Loucy (cell line): ENCODE results near the gene CPNE9.

ENCODE experiments used
- H2AFZ ChIP-seq: fragments of 200-600 bp; sonication (generic); 2 replicates; pipeline ENCODE4 v1.6.0; 2016; ENCODE audit warnings: antibody characterized with exemption, mild to moderate bottlenecking, low read length, moderate library complexity
- H3F3A ChIP-seq: fragments of 200-600 bp; 2 replicates; pipeline ENCODE4 v1.6.0; 2016; ENCODE audit warnings: antibody characterized with exemption, low read depth, mild to moderate bottlenecking
- H3K27me3 ChIP-seq: fragments of 200-600 bp; sonication (generic); 2 replicates; pipeline ENCODE4 v1.6.1; 2014; ENCODE audit warnings: low read length, mild to moderate bottlenecking; ENCODE audit not compliant: insufficient read depth, poor library complexity, severe bottlenecking
- H3K36me3 ChIP-seq: fragments of 200-600 bp; sonication (generic); 2 replicates; pipeline ENCODE4 v1.6.1; 2016; ENCODE audit warnings: low read length; ENCODE audit not compliant: insufficient read depth
- H3K4me1 ChIP-seq: fragments of 200-600 bp; sonication (generic); 2 replicates; pipeline ENCODE4 v1.5.1; 2014; ENCODE audit warnings: low read length, mild to moderate bottlenecking; ENCODE audit not compliant: insufficient read depth, poor library complexity, severe bottlenecking
- H3K4me2 ChIP-seq: fragments of 200-600 bp; sonication (generic); 2 replicates; pipeline ENCODE4 v1.6.0; 2014; ENCODE audit warnings: antibody characterized with exemption, low read length, low read depth, mild to moderate bottlenecking; ENCODE audit not compliant: poor library complexity, severe bottlenecking
- H3K4me3 ChIP-seq: fragments of 200-600 bp; sonication (generic); 2 replicates; pipeline ENCODE4 v1.5.1; 2014; ENCODE audit warnings: low read length, mild to moderate bottlenecking, mixed read lengths; ENCODE audit not compliant: poor library complexity, severe bottlenecking
- H3K79me2 ChIP-seq: fragments of 200-600 bp; sonication (generic); 2 replicates; pipeline ENCODE4 v1.6.1; 2014; ENCODE audit warnings: low read length; ENCODE audit not compliant: insufficient read depth
- H3K9ac ChIP-seq: fragments of 200-600 bp; sonication (generic); 2 replicates; pipeline ENCODE4 v1.6.0; 2014; ENCODE audit warnings: mild to moderate bottlenecking, low read depth, low read length, moderate library complexity; ENCODE audit not compliant: poor library complexity, severe bottlenecking
- H3K9me2 ChIP-seq: fragments of 200-600 bp; sonication (generic); replicated peaks from 2 replicates; pipeline ENCODE4 v1.6.1; 2016; ENCODE audit warnings: low read depth, low read length, mixed read lengths
- H3K9me3 ChIP-seq: fragments of 200-600 bp; sonication (generic); 2 replicates; pipeline ENCODE4 v1.6.1; 2014; ENCODE audit warnings: mild to moderate bottlenecking, antibody characterized with exemption, low read length, low read depth; ENCODE audit not compliant: insufficient read depth
- H4K20me1 ChIP-seq: fragments of 200-600 bp; sonication (generic); 2 replicates; pipeline ENCODE4 v1.6.0; 2014; ENCODE audit warnings: antibody characterized with exemption, low read length, mild to moderate bottlenecking; ENCODE audit not compliant: insufficient read depth, poor library complexity, severe bottlenecking
- EZH2phosphoT487 ChIP-seq: fragments of 200-600 bp; IDR thresholded peaks from 2 replicates; pipeline ENCODE4 v1.6.1; 2018; ENCODE audit warnings: antibody characterized with exemption, mild to moderate bottlenecking, moderate library complexity, borderline replicate concordance
- TF ChIP-seq, protein P1 (sequence below): fragments of 200-600 bp; sonication (generic); conservative IDR thresholded peaks from 2 replicates; pipeline ENCODE4 v1.5.1; 2014; ENCODE audit warnings: mild to moderate bottlenecking, antibody characterized with exemption, low read length

CPNE9 gene

DNA sequence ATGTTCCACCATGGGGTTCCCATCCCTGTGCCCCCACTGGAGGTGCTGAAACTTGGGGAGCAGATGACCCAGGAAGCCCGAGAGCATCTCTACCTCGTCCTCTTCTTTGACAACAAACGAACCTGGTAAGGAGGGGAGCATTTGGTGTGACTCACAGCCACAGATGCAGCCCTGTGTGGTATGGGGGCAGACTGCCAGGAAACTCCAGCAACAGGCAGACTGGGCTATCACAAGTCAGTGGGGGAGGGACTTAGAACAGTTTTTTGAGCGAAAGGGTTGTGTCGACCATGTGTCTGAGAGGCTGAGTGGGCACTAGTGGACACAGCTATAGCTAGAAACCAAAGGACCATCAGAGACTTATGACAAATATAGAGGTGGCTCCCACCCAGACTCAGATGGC, 42.7 kb downstream of the CPNE9 start:
- Histone ChIP-seq H3K4me3 (no peak overlapping the region), H3F3A (no peaks in the 10 kb centered on the region), H3K9ac (no peak overlapping the region), H2AFZ (no peak overlapping the region), H3K36me3 (peaks cover 73% of the 10 kb centered on the region; the same call in 1 of the 2 replicates), H3K4me1 (peaks cover 18% of the 10 kb centered on the region), H3K27me3 (no peaks in the 10 kb centered on the region), H3K79me2 (peaks cover 11% of the 10 kb centered on the region), H4K20me1 (no peaks in the 10 kb centered on the region), H3K4me2 (no peak overlapping the region), H3K9me2 (no peaks in the 10 kb centered on the region), H3K9me3 (no peaks in the 10 kb centered on the region)
- no peak for TF ChIP-seq EZH2phosphoT487
- TF ChIP-seq, protein P1, sequence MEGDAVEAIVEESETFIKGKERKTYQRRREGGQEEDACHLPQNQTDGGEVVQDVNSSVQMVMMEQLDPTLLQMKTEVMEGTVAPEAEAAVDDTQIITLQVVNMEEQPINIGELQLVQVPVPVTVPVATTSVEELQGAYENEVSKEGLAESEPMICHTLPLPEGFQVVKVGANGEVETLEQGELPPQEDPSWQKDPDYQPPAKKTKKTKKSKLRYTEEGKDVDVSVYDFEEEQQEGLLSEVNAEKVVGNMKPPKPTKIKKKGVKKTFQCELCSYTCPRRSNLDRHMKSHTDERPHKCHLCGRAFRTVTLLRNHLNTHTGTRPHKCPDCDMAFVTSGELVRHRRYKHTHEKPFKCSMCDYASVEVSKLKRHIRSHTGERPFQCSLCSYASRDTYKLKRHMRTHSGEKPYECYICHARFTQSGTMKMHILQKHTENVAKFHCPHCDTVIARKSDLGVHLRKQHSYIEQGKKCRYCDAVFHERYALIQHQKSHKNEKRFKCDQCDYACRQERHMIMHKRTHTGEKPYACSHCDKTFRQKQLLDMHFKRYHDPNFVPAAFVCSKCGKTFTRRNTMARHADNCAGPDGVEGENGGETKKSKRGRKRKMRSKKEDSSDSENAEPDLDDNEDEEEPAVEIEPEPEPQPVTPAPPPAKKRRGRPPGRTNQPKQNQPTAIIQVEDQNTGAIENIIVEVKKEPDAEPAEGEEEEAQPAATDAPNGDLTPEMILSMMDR, result no peak

DNA sequence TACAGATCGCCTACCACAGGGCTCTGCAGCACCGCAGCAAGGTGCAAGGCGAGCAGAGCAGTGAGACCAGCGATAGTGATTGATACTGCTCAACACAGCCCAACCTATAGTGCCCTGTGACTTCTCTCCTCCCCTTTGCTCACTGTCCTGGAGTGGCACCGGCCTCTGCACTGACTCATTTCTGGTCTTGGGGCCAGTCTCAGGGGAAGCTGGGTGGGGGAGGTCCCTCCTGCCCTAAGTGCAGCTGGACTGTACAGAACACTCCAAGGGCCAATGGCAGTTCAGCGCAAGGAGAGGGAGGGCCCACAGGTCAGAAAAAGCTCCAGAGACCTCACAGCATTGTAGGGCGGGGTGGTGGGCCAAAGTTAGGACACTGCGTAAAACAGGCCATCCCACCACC, 43.6 kb downstream of the CPNE9 start:
- no peaks in the 10 kb centered on the region for H3K27me3 ChIP-seq
- H3K9ac ChIP-seq, result no peak overlapping the region
- H3K4me2 ChIP-seq, result no peak overlapping the region
- peaks cover 21% of the 10 kb centered on the region for H3K79me2 ChIP-seq
- H3K4me1 ChIP-seq, result peaks cover 27% of the 10 kb centered on the region
- no peaks in the 10 kb centered on the region for H3K9me3 ChIP-seq
- H2AFZ ChIP-seq, result no peak overlapping the region
- H3K4me3 ChIP-seq, result no peak overlapping the region
- no peaks in the 10 kb centered on the region for H3K9me2 ChIP-seq
- no peaks in the 10 kb centered on the region for H3F3A ChIP-seq
- TF ChIP-seq, protein P1, result no peak
- TF ChIP-seq EZH2phosphoT487, result no peak
- H3K36me3 ChIP-seq, result peaks cover 64% of the 10 kb centered on the region; the same call in 1 of the 2 replicates
- no peaks in the 10 kb centered on the region for H4K20me1 ChIP-seq

DNA sequence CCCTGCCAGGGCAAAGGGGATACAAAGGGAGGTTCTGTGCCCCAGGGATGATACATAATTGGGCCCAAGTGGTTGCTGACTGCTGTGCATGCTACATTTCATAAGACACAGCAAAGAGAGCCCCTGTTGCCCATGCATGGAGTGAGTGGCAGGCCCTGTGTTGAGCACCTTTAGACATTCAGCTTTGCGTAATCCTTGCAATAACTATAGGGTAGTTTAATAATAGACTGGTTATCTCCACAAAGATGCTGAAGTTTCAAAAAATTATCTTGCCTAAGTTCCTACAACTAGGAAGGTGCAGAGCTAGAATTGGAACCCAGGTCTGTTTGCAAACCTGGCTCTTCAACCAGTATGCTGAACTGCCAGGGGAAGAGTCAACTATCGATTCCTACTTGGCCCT, 44.4 kb downstream of the CPNE9 start:
- no peak overlapping the region for H2AFZ ChIP-seq
- H3K27me3 ChIP-seq, result no peaks in the 10 kb centered on the region
- peaks cover 28% of the 10 kb centered on the region for H3K79me2 ChIP-seq
- no peaks in the 10 kb centered on the region for H4K20me1 ChIP-seq
- H3F3A ChIP-seq, result no peaks in the 10 kb centered on the region
- H3K4me1 ChIP-seq, result peaks cover 33% of the 10 kb centered on the region
- TF ChIP-seq EZH2phosphoT487, result no peak
- TF ChIP-seq, protein P1, result no peak
- no peak overlapping the region for H3K9ac ChIP-seq
- no peaks in the 10 kb centered on the region for H3K9me2 ChIP-seq
- peaks cover 57% of the 10 kb centered on the region; the same call in 1 of the 2 replicates for H3K36me3 ChIP-seq
- no peak overlapping the region for H3K4me2 ChIP-seq
- H3K9me3 ChIP-seq, result no peaks in the 10 kb centered on the region
- H3K4me3 ChIP-seq, result no peak overlapping the region
